ENCODE measurements around the gene ATG10.

The ATG10 gene

DNA sequence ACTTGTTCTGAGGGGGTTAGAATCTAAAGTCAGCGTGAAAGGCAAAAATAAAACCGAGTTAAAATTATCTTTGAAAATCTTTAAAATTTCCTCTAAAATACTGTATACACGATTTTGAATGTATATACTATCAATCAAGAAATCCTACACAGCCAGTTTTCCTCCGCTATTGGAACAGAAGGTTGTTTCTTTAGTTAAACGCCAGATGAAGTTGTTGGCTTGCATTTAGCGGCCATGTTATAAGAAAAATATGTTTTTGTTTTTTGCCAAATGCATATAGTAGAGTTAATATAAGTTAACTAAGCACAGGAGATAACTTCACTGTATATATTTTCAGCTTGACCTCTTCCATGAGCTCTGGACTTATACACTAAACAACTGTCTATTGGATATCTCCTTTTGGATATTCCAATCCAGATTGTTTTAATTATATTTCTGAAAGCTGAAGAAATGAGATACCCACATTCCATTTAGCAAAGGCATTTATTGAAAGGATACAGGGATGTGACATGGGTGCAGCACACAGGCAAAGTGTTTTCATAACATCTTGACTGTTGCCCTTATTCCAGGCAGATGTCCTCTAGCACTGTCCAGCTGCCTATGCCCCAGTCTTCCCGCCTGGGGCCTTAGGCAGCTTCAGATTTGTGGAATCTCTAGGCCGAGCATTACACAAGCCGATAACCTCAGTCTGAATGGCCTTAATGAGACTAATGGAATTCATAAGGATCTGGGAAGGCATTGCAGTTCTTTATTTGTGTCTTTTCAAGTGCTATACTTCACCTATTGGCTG lies 10.0 kb upstream of the ATG10 start:
- no peak overlapping the region for H3K4me2 ChIP-seq (ENCODE audit: low read length)
- H3K4me1 ChIP-seq (ENCODE audit: insufficient read depth, low read length, severe bottlenecking) = no peaks in the 10 kb centered on the region
- H3K36me3 ChIP-seq (ENCODE audit: insufficient read depth, low read length) = no peaks in the 10 kb centered on the region
- no peak overlapping the region for H3K4me3 ChIP-seq (ENCODE audit: low read depth, low read length, poor library complexity, severe bottlenecking)
- H3K27me3 ChIP-seq (ENCODE audit: insufficient read depth, low read length) = no peaks in the 10 kb centered on the region
- H2AFZ ChIP-seq (ENCODE audit: low read length) = no peak overlapping the region
- H3K9ac ChIP-seq (ENCODE audit: low read length) = no peak overlapping the region
- H3K9me2 ChIP-seq (ENCODE audit: low read depth, low read length) = no peaks in the 10 kb centered on the region
- no peaks in the 10 kb centered on the region for H3F3A ChIP-seq (ENCODE audit: insufficient read depth, low read length)
- no peak for TF ChIP-seq EZH2 (IDR thresholded peaks at IDR 0.05; ENCODE audit: borderline replicate concordance, low read length)
- TF ChIP-seq, protein P1, sequence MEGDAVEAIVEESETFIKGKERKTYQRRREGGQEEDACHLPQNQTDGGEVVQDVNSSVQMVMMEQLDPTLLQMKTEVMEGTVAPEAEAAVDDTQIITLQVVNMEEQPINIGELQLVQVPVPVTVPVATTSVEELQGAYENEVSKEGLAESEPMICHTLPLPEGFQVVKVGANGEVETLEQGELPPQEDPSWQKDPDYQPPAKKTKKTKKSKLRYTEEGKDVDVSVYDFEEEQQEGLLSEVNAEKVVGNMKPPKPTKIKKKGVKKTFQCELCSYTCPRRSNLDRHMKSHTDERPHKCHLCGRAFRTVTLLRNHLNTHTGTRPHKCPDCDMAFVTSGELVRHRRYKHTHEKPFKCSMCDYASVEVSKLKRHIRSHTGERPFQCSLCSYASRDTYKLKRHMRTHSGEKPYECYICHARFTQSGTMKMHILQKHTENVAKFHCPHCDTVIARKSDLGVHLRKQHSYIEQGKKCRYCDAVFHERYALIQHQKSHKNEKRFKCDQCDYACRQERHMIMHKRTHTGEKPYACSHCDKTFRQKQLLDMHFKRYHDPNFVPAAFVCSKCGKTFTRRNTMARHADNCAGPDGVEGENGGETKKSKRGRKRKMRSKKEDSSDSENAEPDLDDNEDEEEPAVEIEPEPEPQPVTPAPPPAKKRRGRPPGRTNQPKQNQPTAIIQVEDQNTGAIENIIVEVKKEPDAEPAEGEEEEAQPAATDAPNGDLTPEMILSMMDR (IDR thresholded peaks at IDR 0.05; ENCODE audit: low read length) = no peak
- no peaks in the 10 kb centered on the region for H3K79me2 ChIP-seq (ENCODE audit: insufficient read depth, low read length)
- no peak overlapping the region for H3K27ac ChIP-seq (ENCODE audit: low read depth, low read length, poor library complexity, severe bottlenecking)
- no peaks in the 10 kb centered on the region for H3K9me3 ChIP-seq (ENCODE audit: low read length)
- no peaks in the 10 kb centered on the region for H4K20me1 ChIP-seq (ENCODE audit: insufficient read depth, low read length)

DNA sequence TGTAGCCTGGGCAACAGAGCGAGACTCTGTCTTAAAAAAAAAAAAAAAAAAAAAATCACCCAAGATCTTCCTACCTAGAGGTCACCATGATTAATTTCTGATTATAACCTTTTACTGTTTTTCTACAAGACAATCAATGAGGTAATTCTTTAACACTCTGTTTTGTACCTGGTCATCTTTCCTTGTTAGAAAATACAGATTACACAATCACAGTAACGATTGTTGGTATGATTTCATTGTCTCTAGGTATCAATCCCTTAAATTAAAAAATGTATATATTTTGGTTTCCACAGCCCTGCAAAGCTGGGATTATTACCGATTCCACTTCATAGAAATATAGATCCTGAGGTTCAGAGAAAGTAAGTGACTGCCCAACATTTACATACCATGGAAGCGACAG lies 8.3 kb upstream of the ATG10 start:
- Histone ChIP-seq H4K20me1 (ENCODE audit: insufficient read depth, low read length) (no peaks in the 10 kb centered on the region), H3K9me3 (ENCODE audit: low read length) (no peaks in the 10 kb centered on the region), H2AFZ (ENCODE audit: low read length) (no peak overlapping the region), H3K4me1 (ENCODE audit: insufficient read depth, low read length, severe bottlenecking) (no peaks in the 10 kb centered on the region), H3K9ac (ENCODE audit: low read length) (no peak overlapping the region), H3K4me2 (ENCODE audit: low read length) (no peak overlapping the region), H3K27me3 (ENCODE audit: insufficient read depth, low read length) (no peaks in the 10 kb centered on the region), H3K9me2 (ENCODE audit: low read depth, low read length) (no peaks in the 10 kb centered on the region), H3K4me3 (ENCODE audit: low read depth, low read length, poor library complexity, severe bottlenecking) (no peak overlapping the region), H3F3A (ENCODE audit: insufficient read depth, low read length) (no peaks in the 10 kb centered on the region), H3K27ac (ENCODE audit: low read depth, low read length, poor library complexity, severe bottlenecking) (no peak overlapping the region), H3K36me3 (ENCODE audit: insufficient read depth, low read length) (no peaks in the 10 kb centered on the region), H3K79me2 (ENCODE audit: insufficient read depth, low read length) (no peaks in the 10 kb centered on the region)
- TF ChIP-seq, protein P1 (IDR thresholded peaks at IDR 0.05; ENCODE audit: low read length) = no peak
- TF ChIP-seq EZH2 (IDR thresholded peaks at IDR 0.05; ENCODE audit: borderline replicate concordance, low read length) = no peak

DNA sequence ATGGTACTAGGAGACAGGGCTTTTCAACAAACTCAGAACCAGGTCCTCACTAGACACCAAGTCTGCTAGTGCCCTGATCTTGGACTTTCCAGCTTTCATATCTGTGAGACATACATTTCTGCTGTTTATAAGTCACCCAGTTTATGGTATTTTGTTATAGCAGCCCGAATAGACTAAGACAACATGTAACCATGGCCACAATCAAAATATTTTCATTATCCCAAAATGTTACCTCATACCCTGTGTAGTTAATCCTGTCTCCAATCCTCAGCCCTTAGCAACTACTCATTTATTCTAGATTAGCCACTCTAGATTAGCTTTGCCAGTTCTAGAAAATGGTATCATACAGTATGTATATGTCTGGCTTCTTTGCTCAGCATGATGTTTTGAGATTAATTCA lies 6.3 kb upstream of the ATG10 start:
- no peaks in the 10 kb centered on the region for H3F3A ChIP-seq (ENCODE audit: insufficient read depth, low read length)
- no peak overlapping the region for H3K4me2 ChIP-seq (ENCODE audit: low read length)
- TF ChIP-seq, protein P1 (IDR thresholded peaks at IDR 0.05; ENCODE audit: low read length) = no peak
- no peak for TF ChIP-seq EZH2 (IDR thresholded peaks at IDR 0.05; ENCODE audit: borderline replicate concordance, low read length)
- no peaks in the 10 kb centered on the region for H3K36me3 ChIP-seq (ENCODE audit: insufficient read depth, low read length)
- H3K79me2 ChIP-seq (ENCODE audit: insufficient read depth, low read length) = no peaks in the 10 kb centered on the region
- no peaks in the 10 kb centered on the region for H4K20me1 ChIP-seq (ENCODE audit: insufficient read depth, low read length)
- H3K9me3 ChIP-seq (ENCODE audit: low read length) = no peaks in the 10 kb centered on the region
- no peak overlapping the region for H3K4me3 ChIP-seq (ENCODE audit: low read depth, low read length, poor library complexity, severe bottlenecking)
- H3K4me1 ChIP-seq (ENCODE audit: insufficient read depth, low read length, severe bottlenecking) = peaks cover under 1% of the 10 kb centered on the region
- no peak overlapping the region for H2AFZ ChIP-seq (ENCODE audit: low read length)
- no peak overlapping the region for H3K9ac ChIP-seq (ENCODE audit: low read length)
- H3K27ac ChIP-seq (ENCODE audit: low read depth, low read length, poor library complexity, severe bottlenecking) = no peak overlapping the region
- H3K9me2 ChIP-seq (ENCODE audit: low read depth, low read length) = no peaks in the 10 kb centered on the region
- H3K27me3 ChIP-seq (ENCODE audit: insufficient read depth, low read length) = no peaks in the 10 kb centered on the region

Measured in OCI-LY1 (cell line).